ENCODE measurements around the gene SHMT2. TPM values are rescaled to one million over a fixed set of nuclear protein-coding genes. Genes with fewer than 3 reads are reported as not detected.
A peak's percentile ranks its signal among the peaks of the same experiment; 100 is the strongest.

SHMT2 gene
- total and polyA plus RNA-seq, 5 experiments from 2014 or later, result 27.3 to 45.3 (median 31.2) TPM

DNA sequence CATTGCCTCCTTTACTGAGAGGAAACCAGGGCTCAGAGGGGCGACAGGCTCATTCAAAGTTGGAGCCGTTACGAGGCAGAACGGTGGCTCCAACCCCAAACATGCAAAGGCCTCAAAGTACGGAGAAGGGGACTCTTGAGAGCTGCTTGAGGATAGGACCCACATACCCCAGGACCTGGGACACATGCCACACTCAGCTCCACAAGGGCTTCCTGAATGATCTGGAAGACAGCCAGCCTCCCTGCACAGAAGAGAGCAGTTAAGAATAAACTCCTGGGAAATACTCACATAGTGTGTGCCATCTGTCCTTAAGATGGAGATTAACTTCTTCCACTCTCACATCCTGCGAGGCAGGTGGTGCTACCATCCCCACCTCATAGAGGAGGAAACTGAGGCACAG lies 39.5 kb upstream of the SHMT2 start:
- Mint-ChIP-seq H3K4me1 (no peaks in the 10 kb centered on the region), H3K36me3 (peaks cover 0 to 2% (median 0%) of the 10 kb centered on the region in 3 donors), H3K4me3 (no peak overlapping the region), H3K27me3 (no peaks in the 10 kb centered on the region), H3K27ac (peak overlapping the region in 2 of 10 donors; percentile 41 to 49), H3K9me3 (no peaks in the 10 kb centered on the region)
- ATAC-seq, result no peak
- DNase-seq, result no peak
- POLR2A ChIA-PET, result no interaction called here

GRCh38 chr12:57190821-57191220 lies 38.7 kb upstream of the SHMT2 start:
- Mint-ChIP-seq H3K27ac (no peak overlapping the region), H3K27me3 (no peaks in the 10 kb centered on the region), H3K36me3 (peaks cover 0 to 2% (median 0%) of the 10 kb centered on the region in 3 donors), H3K9me3 (no peaks in the 10 kb centered on the region), H3K4me1 (no peaks in the 10 kb centered on the region), H3K4me3 (no peak overlapping the region)
- no peak for DNase-seq
- POLR2A ChIA-PET, result no interaction called here
- ATAC-seq, result no peak

GRCh38 chr12:57191410-57191809 lies 38.1 kb upstream of the SHMT2 start:
- H3K4me1 Mint-ChIP-seq, result no peaks in the 10 kb centered on the region
- peaks cover 0 to 2% (median 0%) of the 10 kb centered on the region in 3 donors for H3K36me3 Mint-ChIP-seq
- H3K27me3 Mint-ChIP-seq, result no peaks in the 10 kb centered on the region
- no peaks in the 10 kb centered on the region for H3K9me3 Mint-ChIP-seq
- POLR2A ChIA-PET, result no interaction called here
- no peak overlapping the region for H3K4me3 Mint-ChIP-seq
- H3K27ac Mint-ChIP-seq, result no peak overlapping the region
- ATAC-seq, result no peak
- no peak for DNase-seq

- H3K27me3 Mint-ChIP-seq, result no peaks in the 10 kb centered on the region
- H3K4me1 Mint-ChIP-seq, result no peaks in the 10 kb centered on the region
- POLR2A ChIA-PET, result no interaction called here
- H3K9me3 Mint-ChIP-seq, result no peaks in the 10 kb centered on the region
- no peak overlapping the region for H3K4me3 Mint-ChIP-seq
- DNase-seq (no peak), ATAC-seq (no peak)
- H3K27ac Mint-ChIP-seq, result no peak overlapping the region
- H3K36me3 Mint-ChIP-seq, result peaks cover 0 to 2% (median 0%) of the 10 kb centered on the region in 3 donors
Measured at GRCh38 chr12:57192920-57193319, 36.6 kb upstream of the SHMT2 start.

- ATAC-seq (no peak), DNase-seq (no peak)
- Mint-ChIP-seq H3K4me1 (no peaks in the 10 kb centered on the region), H3K4me3 (no peak overlapping the region), H3K9me3 (no peaks in the 10 kb centered on the region), H3K27me3 (no peaks in the 10 kb centered on the region), H3K27ac (peak overlapping the region in 1 of 10 donors; percentile 34), H3K36me3 (peaks cover 0 to 2% (median 0%) of the 10 kb centered on the region in 3 donors)
- POLR2A ChIA-PET, result no interaction called here
Measured at GRCh38 chr12:57193706-57194245, 35.7 kb upstream of the SHMT2 start.

GRCh38 chr12:57194253-57194652 lies 35.3 kb upstream of the SHMT2 start:
- no peak for ATAC-seq
- H3K9me3 Mint-ChIP-seq, result no peaks in the 10 kb centered on the region
- H3K36me3 Mint-ChIP-seq, result peaks cover 0 to 2% (median 0%) of the 10 kb centered on the region in 3 donors
- peak overlapping the region in 1 of 10 donors; percentile 49 for H3K27ac Mint-ChIP-seq
- no peaks in the 10 kb centered on the region for H3K27me3 Mint-ChIP-seq
- POLR2A ChIA-PET, result no interaction called here
- no peak overlapping the region for H3K4me3 Mint-ChIP-seq
- H3K4me1 Mint-ChIP-seq, result no peaks in the 10 kb centered on the region
- DNase-seq, result no peak

DNA sequence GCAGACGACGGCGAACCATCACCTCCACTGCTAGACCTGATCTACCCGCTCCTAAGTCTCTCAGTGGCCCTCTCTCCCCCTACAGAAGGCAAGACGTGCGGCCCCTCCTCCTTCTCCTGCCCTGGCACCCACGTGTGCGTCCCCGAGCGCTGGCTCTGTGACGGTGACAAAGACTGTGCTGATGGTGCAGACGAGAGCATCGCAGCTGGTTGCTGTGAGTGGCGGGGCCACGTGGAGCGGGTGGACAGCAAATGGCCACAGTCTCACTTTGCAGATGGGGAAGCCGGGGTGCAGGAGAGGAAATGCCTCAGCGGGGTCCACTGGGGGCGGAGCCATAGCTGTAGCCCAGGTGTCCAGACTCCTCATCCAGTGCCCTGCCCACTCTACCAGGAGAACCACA lies 34.3 kb upstream of the SHMT2 start:
- POLR2A ChIA-PET, result no interaction called here
- no peak for DNase-seq

GRCh38 chr12:57195611-57196371 lies 33.7 kb upstream of the SHMT2 start:
- H3K4me1 Mint-ChIP-seq, result no peaks in the 10 kb centered on the region
- POLR2A ChIA-PET, result interaction anchor here (0.5 kb wide), 1 partner anchor 18 kb away, joined by 3 read pairs; no protein-coding TSS in a partner anchor
- no peaks in the 10 kb centered on the region for H3K9me3 Mint-ChIP-seq
- no peaks in the 10 kb centered on the region for H3K27me3 Mint-ChIP-seq
- H3K36me3 Mint-ChIP-seq, result peaks cover 0 to 2% (median 0%) of the 10 kb centered on the region in 3 donors
- no peak for DNase-seq
- no peak overlapping the region for H3K4me3 Mint-ChIP-seq
- no peak overlapping the region for H3K27ac Mint-ChIP-seq
- ATAC-seq, result no peak

More for the DNA sequence above, 34.3 kb upstream of the SHMT2 start:
- Mint-ChIP-seq H3K27me3 (no peaks in the 10 kb centered on the region), H3K9me3 (no peaks in the 10 kb centered on the region), H3K4me3 (no peak overlapping the region), H3K36me3 (peaks cover 0 to 2% (median 0%) of the 10 kb centered on the region in 3 donors), H3K4me1 (no peaks in the 10 kb centered on the region), H3K27ac (no peak overlapping the region)
- no peak for ATAC-seq

GRCh38 chr12:57196439-57196838 lies 33.1 kb upstream of the SHMT2 start:
- no peaks in the 10 kb centered on the region for H3K27me3 Mint-ChIP-seq
- H3K4me3 Mint-ChIP-seq, result no peak overlapping the region
- ATAC-seq (no peak), DNase-seq (no peak)
- H3K36me3 Mint-ChIP-seq, result peaks cover 0 to 2% (median 0%) of the 10 kb centered on the region in 3 donors
- H3K9me3 Mint-ChIP-seq, result no peaks in the 10 kb centered on the region
- H3K4me1 Mint-ChIP-seq, result no peaks in the 10 kb centered on the region
- no peak overlapping the region for H3K27ac Mint-ChIP-seq
- POLR2A ChIA-PET, result interaction anchor here (0.5 kb wide), 1 partner anchor 17 kb away, joined by 3 read pairs; no protein-coding TSS in a partner anchor

DNA sequence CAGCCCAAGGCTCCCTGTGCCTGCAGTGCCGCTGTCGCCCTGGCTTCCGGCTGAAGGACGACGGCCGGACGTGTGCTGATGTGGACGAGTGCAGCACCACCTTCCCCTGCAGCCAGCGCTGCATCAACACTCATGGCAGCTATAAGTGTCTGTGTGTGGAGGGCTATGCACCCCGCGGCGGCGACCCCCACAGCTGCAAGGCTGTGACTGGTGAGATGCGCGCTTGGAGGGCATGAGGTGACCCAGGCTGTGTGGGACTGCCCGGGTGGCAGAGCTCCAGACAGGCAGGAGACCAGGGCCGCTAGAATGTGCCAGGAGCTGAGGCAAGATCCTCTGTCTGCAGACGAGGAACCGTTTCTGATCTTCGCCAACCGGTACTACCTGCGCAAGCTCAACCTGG lies 32.6 kb upstream of the SHMT2 start:
- DNase-seq (no peak), ATAC-seq (no peak)
- no peaks in the 10 kb centered on the region for H3K27me3 Mint-ChIP-seq
- H3K9me3 Mint-ChIP-seq, result no peaks in the 10 kb centered on the region
- no peaks in the 10 kb centered on the region for H3K4me1 Mint-ChIP-seq
- POLR2A ChIA-PET, result no interaction called here
- peaks cover 0 to 2% (median 0%) of the 10 kb centered on the region in 3 donors for H3K36me3 Mint-ChIP-seq
- no peak overlapping the region for H3K27ac Mint-ChIP-seq
- H3K4me3 Mint-ChIP-seq, result no peak overlapping the region

- Mint-ChIP-seq H3K4me1 (peaks cover 0 to 2% (median 0%) of the 10 kb centered on the region in 4 donors), H3K36me3 (peaks cover 0 to 2% (median 0%) of the 10 kb centered on the region in 3 donors), H3K4me3 (no peak overlapping the region), H3K9me3 (no peaks in the 10 kb centered on the region), H3K27ac (no peak overlapping the region), H3K27me3 (no peaks in the 10 kb centered on the region)
- ATAC-seq, result no peak
- POLR2A ChIA-PET, result no interaction called here
- DNase-seq, result no peak
Measured at GRCh38 chr12:57198329-57198728, 31.2 kb upstream of the SHMT2 start.

- Mint-ChIP-seq H3K27ac (no peak overlapping the region), H3K4me3 (no peak overlapping the region)
Measured at GRCh38 chr12:57199191-57199590, 30.3 kb upstream of the SHMT2 start.

DNA sequence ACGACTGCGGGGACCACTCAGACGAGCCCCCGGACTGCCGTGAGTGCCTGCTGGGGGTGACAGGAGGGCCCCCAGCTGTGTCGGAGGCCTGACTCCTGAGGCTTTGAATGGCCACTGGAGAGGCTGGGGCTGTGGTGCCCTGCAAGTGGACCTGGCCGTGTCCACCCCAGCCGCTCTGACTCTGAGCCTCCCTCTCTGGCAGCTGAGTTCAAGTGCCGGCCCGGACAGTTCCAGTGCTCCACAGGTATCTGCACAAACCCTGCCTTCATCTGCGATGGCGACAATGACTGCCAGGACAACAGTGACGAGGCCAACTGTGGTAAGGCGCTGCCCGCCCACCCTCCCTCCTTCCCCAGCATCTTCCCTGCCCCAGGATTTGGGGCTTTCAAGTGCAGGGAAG lies 29.0 kb upstream of the SHMT2 start:
- Mint-ChIP-seq H3K27me3 (no peaks in the 10 kb centered on the region), H3K9me3 (no peaks in the 10 kb centered on the region), H3K4me3 (no peak overlapping the region), H3K36me3 (peaks cover 0 to 2% (median 0%) of the 10 kb centered on the region in 3 donors), H3K4me1 (peaks cover 0 to 2% (median 0%) of the 10 kb centered on the region in 4 donors), H3K27ac (no peak overlapping the region)
- ATAC-seq, result no peak
- POLR2A ChIA-PET, result no interaction called here
- no peak for DNase-seq

More at GRCh38 chr12:57199191-57199590, 30.3 kb upstream of the SHMT2 start:
- POLR2A ChIA-PET, result no interaction called here
- Mint-ChIP-seq H3K4me1 (peaks cover 0 to 2% (median 0%) of the 10 kb centered on the region in 4 donors), H3K9me3 (no peaks in the 10 kb centered on the region), H3K36me3 (peaks cover 0 to 2% (median 0%) of the 10 kb centered on the region in 3 donors), H3K27me3 (no peaks in the 10 kb centered on the region)
- no peak for DNase-seq
- ATAC-seq, result no peak
